Stimulated activated CD8-positive, alpha-beta memory T cell treated with anti-CD3 and anti-CD28 coated beads, Interleukin-2, amount 100 ng/mL, for 48 hours (primary cell): ENCODE results near the gene AP1G2.
"Not testable (repeated sequence)": the region's sequence is repeated elsewhere in the genome, so short reads cannot be mapped to it uniquely, and the experiment has no call there.

Experiments
- DNase-seq, 2 donors: peaks; one replicate each; pipeline ENCODE4 v3.0.0-alpha.2; 2020; ENCODE audit warnings: low read depth in 2 of 2

AP1G2 gene

GRCh38 chr14:23600806-23601205 is 33.2 kb upstream of the AP1G2 start:
- no peak for DNase-seq

- no peak for DNase-seq
These were observed 32.7 kb upstream of the AP1G2 start for GRCh38 chr14:23600322-23600707.

GRCh38 chr14:23594191-23594590 is 26.6 kb upstream of the AP1G2 start:
- not testable (repeated sequence) for DNase-seq

- DNase-seq: no peak
These were observed 22.6 kb upstream of the AP1G2 start for GRCh38 chr14:23590198-23590597.

- DNase-seq: no peak
These were observed 22.0 kb upstream of the AP1G2 start for GRCh38 chr14:23589606-23590005.

- DNase-seq: peak; percentile 75 to 76
These were observed 21.4 kb upstream of the AP1G2 start for GRCh38 chr14:23588884-23589598.

- not testable (repeated sequence) for DNase-seq
These were observed 17.1 kb upstream of the AP1G2 start for GRCh38 chr14:23584527-23585203.

GRCh38 chr14:23583761-23584526 is 16.4 kb upstream of the AP1G2 start:
- DNase-seq: not testable (repeated sequence)

- no peak for DNase-seq
These were observed 15.5 kb upstream of the AP1G2 start for GRCh38 chr14:23582906-23583760.

- no peak for DNase-seq
These were observed 13.3 kb upstream of the AP1G2 start for GRCh38 chr14:23580948-23581281.

- no peak for DNase-seq
These were observed 12.7 kb upstream of the AP1G2 start for GRCh38 chr14:23580152-23580926.

- no peak for DNase-seq
These were observed 12.1 kb upstream of the AP1G2 start for GRCh38 chr14:23579739-23580138.

- DNase-seq: no peak
These were observed 11.7 kb upstream of the AP1G2 start for GRCh38 chr14:23579311-23579630.

GRCh38 chr14:23578560-23579310 is 11.1 kb upstream of the AP1G2 start, which contains the start of gene JPH4:
Gene JPH4 (minus strand): TSS chr14:23578790. CDS start chr14:23577453, 1,337 bp downstream.
- DNase-seq: no peak

- DNase-seq: no peak
These were observed 10.3 kb upstream of the AP1G2 start for GRCh38 chr14:23577710-23578392.

GRCh38 chr14:23577004-23577681 is 9.6 kb upstream of the AP1G2 start:
- DNase-seq: no peak

- DNase-seq: no peak
These were observed 5.9 kb upstream of the AP1G2 start for GRCh38 chr14:23573384-23574015.

GRCh38 chr14:23572836-23573235 is 5.2 kb upstream of the AP1G2 start:
- DNase-seq: no peak

GRCh38 chr14:23572524-23572828 is 4.9 kb upstream of the AP1G2 start:
- DNase-seq: no peak
